GM23248 (cell line): ENCODE results near the gene DSTN.

Experiments
- EZH2 ChIP-seq: fragments of 200-600 bp; sonication (generic); IDR thresholded peaks from 2 replicates; pipeline ENCODE4 v1.6.1; 2018; ENCODE audit warnings: antibody characterized with exemption, mild to moderate bottlenecking; ENCODE audit not compliant: insufficient read depth, poor library complexity, severe bottlenecking
- EZH2phosphoT487 ChIP-seq: fragments of 200-600 bp; sonication (generic); IDR thresholded peaks from 2 replicates; pipeline ENCODE4 v1.6.1; 2018; ENCODE audit warnings: antibody characterized with exemption, moderate library complexity, mild to moderate bottlenecking, low read depth; ENCODE audit not compliant: insufficient read depth

GRCh38 chr20:17626217-17627007 lies 56.5 kb downstream of the DSTN start:
- TF ChIP-seq EZH2 (no peak), EZH2phosphoT487 (no peak)
